ENCODE results near the gene OSTN. TPM values are rescaled to one million over a fixed set of nuclear protein-coding genes. Genes with fewer than 3 reads are reported as not detected.
"Not testable (repeated sequence)": the region's sequence is repeated elsewhere in the genome, so short reads cannot be mapped to it uniquely, and the experiment has no call there.

The OSTN gene
- total and polyA plus RNA-seq, 2 donors (not counting 1 experiment from before 2014, with no cell fraction given), result not detected

GRCh38 chr3:191176038-191176785 is 22.8 kb upstream of the OSTN start:
- H3K4me3 Mint-ChIP-seq, result no peak overlapping the region
- ChIA-PET POLR2A (no interaction called here), CTCF (no interaction called here)
- no peak overlapping the region for H3K27ac Mint-ChIP-seq
- Histone ChIP-seq H3K4me2 (replicated peaks; ENCODE audit: low read depth, low read length, poor library complexity, severe bottlenecking) (no peak overlapping the region), H3K9ac (ENCODE audit: low read length) (no peak overlapping the region), H3K4me1 (ENCODE audit: control insufficient read depth in 2 of 2, insufficient read depth in 2 of 2, low read length in 2 of 2) (no peaks in the 10 kb centered on the region), H3K27ac (ENCODE audit: low read length in 2 of 2) (no peak overlapping the region), H3K79me2 (ENCODE audit: control insufficient read depth, insufficient read depth, low read length) (no peaks in the 10 kb centered on the region), H4K20me1 (ENCODE audit: control insufficient read depth, insufficient read depth, low read length, poor library complexity, severe bottlenecking) (no peaks in the 10 kb centered on the region), H3K9me3 (ENCODE audit: control extremely low read depth in 1 of 3, control insufficient read depth in 2 of 3, insufficient read depth in 1 of 3, low read length in 2 of 3) (peaks cover 0 to 4% (median 3%) of the 10 kb centered on the region in 3 donors), H2AFZ (ENCODE audit: insufficient read depth, low read depth, low read length, poor library complexity, severe bottlenecking) (no peak overlapping the region), H3K4me3 (ENCODE audit: control extremely low read depth in 1 of 5, extremely low read depth in 1 of 5, insufficient read depth in 1 of 5, low read depth in 2 of 5, low read length in 4 of 5) (no peak overlapping the region), H3K36me3 (replicated peaks in 1 of 2; ENCODE audit: control extremely low read depth in 1 of 2, control insufficient read depth in 1 of 2, extremely low read depth in 1 of 2, insufficient read depth in 2 of 2, low read length in 1 of 2) (no peaks in the 10 kb centered on the region), H3K27me3 (replicated peaks in 1 of 4; ENCODE audit: control extremely low read depth in 1 of 4, control insufficient read depth in 3 of 4, insufficient read depth in 4 of 4, low read length in 3 of 4) (no peaks in the 10 kb centered on the region)
- DNase-seq (no peak), ATAC-seq (ENCODE audit: low read depth) (no peak)
- no peaks in the 10 kb centered on the region for H3K27me3 Mint-ChIP-seq
- intact Hi-C loops (cut with micrococcal nuclease), result no loop called here
- no peaks in the 10 kb centered on the region for H3K9me3 Mint-ChIP-seq (ENCODE audit: insufficient read depth)
- no peaks in the 10 kb centered on the region for H3K4me1 Mint-ChIP-seq
- 93% methylated on average over 2 of the region's 3 CpGs for WGBS (ENCODE audit: insufficient coverage)
- TF ChIP-seq EZH2 (IDR thresholded peaks at IDR 0.05; ENCODE audit: borderline replicate concordance, insufficient read depth, low read depth, low read length, poor library complexity, severe bottlenecking), result no peak
- TF ChIP-seq CTCF (IDR thresholded peaks at IDR 0.05), result no peak

GRCh38 chr3:191185382-191185781 is 13.7 kb upstream of the OSTN start:
- H3K4me3 Mint-ChIP-seq; H3K9me3 ChIP-seq (ENCODE audit: control extremely low read depth in 1 of 3, control insufficient read depth in 2 of 3, insufficient read depth in 1 of 3, low read length in 2 of 3); H3K9ac ChIP-seq (ENCODE audit: low read length); H3K4me3 ChIP-seq (ENCODE audit: control extremely low read depth in 1 of 5, extremely low read depth in 1 of 5, insufficient read depth in 1 of 5, low read depth in 2 of 5, low read length in 4 of 5); ATAC-seq (ENCODE audit: low read depth); intact Hi-C loops (cut with micrococcal nuclease); POLR2A ChIA-PET; H3K4me1 Mint-ChIP-seq; H3K27ac Mint-ChIP-seq; H4K20me1 ChIP-seq (ENCODE audit: control insufficient read depth, insufficient read depth, low read length, poor library complexity, severe bottlenecking); H3K27me3 ChIP-seq (replicated peaks in 1 of 4; ENCODE audit: control extremely low read depth in 1 of 4, control insufficient read depth in 3 of 4, insufficient read depth in 4 of 4, low read length in 3 of 4); H3K27me3 Mint-ChIP-seq; H3K9me3 Mint-ChIP-seq (ENCODE audit: insufficient read depth); DNase-seq; CTCF ChIA-PET; H3K79me2 ChIP-seq (ENCODE audit: control insufficient read depth, insufficient read depth, low read length); H2AFZ ChIP-seq (ENCODE audit: insufficient read depth, low read depth, low read length, poor library complexity, severe bottlenecking); H3K36me3 ChIP-seq (replicated peaks in 1 of 2; ENCODE audit: control extremely low read depth in 1 of 2, control insufficient read depth in 1 of 2, extremely low read depth in 1 of 2, insufficient read depth in 2 of 2, low read length in 1 of 2); H3K27ac ChIP-seq (ENCODE audit: low read length in 2 of 2); H3K4me1 ChIP-seq (ENCODE audit: control insufficient read depth in 2 of 2, insufficient read depth in 2 of 2, low read length in 2 of 2); H3K4me2 ChIP-seq (replicated peaks; ENCODE audit: low read depth, low read length, poor library complexity, severe bottlenecking): not testable (repeated sequence)
- WGBS (ENCODE audit: insufficient coverage), result 94% methylated on average over 9 of the region's 9 CpGs

GRCh38 chr3:191188246-191188645 is 10.8 kb upstream of the OSTN start:
- H3K9ac ChIP-seq (ENCODE audit: low read length); H3K4me1 ChIP-seq (ENCODE audit: control insufficient read depth in 2 of 2, insufficient read depth in 2 of 2, low read length in 2 of 2); H3K4me2 ChIP-seq (replicated peaks; ENCODE audit: low read depth, low read length, poor library complexity, severe bottlenecking); H3K27me3 ChIP-seq (replicated peaks in 1 of 4; ENCODE audit: control extremely low read depth in 1 of 4, control insufficient read depth in 3 of 4, insufficient read depth in 4 of 4, low read length in 3 of 4); H3K79me2 ChIP-seq (ENCODE audit: control insufficient read depth, insufficient read depth, low read length); DNase-seq; H3K27ac Mint-ChIP-seq; H2AFZ ChIP-seq (ENCODE audit: insufficient read depth, low read depth, low read length, poor library complexity, severe bottlenecking); H3K36me3 ChIP-seq (replicated peaks in 1 of 2; ENCODE audit: control extremely low read depth in 1 of 2, control insufficient read depth in 1 of 2, extremely low read depth in 1 of 2, insufficient read depth in 2 of 2, low read length in 1 of 2); intact Hi-C loops (cut with micrococcal nuclease); H3K27me3 Mint-ChIP-seq; H3K9me3 ChIP-seq (ENCODE audit: control extremely low read depth in 1 of 3, control insufficient read depth in 2 of 3, insufficient read depth in 1 of 3, low read length in 2 of 3); POLR2A ChIA-PET; H3K4me1 Mint-ChIP-seq; ATAC-seq (ENCODE audit: low read depth); H4K20me1 ChIP-seq (ENCODE audit: control insufficient read depth, insufficient read depth, low read length, poor library complexity, severe bottlenecking); H3K27ac ChIP-seq (ENCODE audit: low read length in 2 of 2); H3K4me3 ChIP-seq (ENCODE audit: control extremely low read depth in 1 of 5, extremely low read depth in 1 of 5, insufficient read depth in 1 of 5, low read depth in 2 of 5, low read length in 4 of 5); H3K9me3 Mint-ChIP-seq (ENCODE audit: insufficient read depth); H3K4me3 Mint-ChIP-seq; CTCF ChIA-PET: not testable (repeated sequence)
- 94% methylated on average over 2 of the region's 5 CpGs for WGBS (ENCODE audit: insufficient coverage)

Data from B cell (primary cell).